A549 (cell line): Measurements from ENCODE around the gene GPD1. TPM values are rescaled to one million over a fixed set of nuclear protein-coding genes. Genes with fewer than 3 reads are reported as not detected.
A peak's percentile ranks its signal among the peaks of the same experiment; 100 is the strongest.

Source experiments
- ATAC-seq, 2 experiments: fragments of 200-7000 bp in 1 of 2; fragments of >200 bp in 1 of 2; cut with Nextera tagmentation in 1 of 2; cut with Tn5 transposase in 1 of 2; 3 replicates each; pipeline versions ENCODE4 v1.8.0 to v1.9.1; 2018 to 2020; ENCODE audit warnings: mild to moderate bottlenecking in 1 of 2, moderate library complexity in 1 of 2
- CTCF ChIA-PET: fragments of 300-600 bp; sonication (Branson Sonifier 250); formaldehyde crosslinking; extraction: SDS; loops from one replicate; lab custom pipeline; 2021; ENCODE audit warnings: antibody characterized with exemption, inconsistent platforms; lab: Yijun Ruan, JAX
- POLR2A ChIA-PET: fragments of 350-600 bp; formaldehyde crosslinking; extraction: SDS; loops from one replicate; lab custom pipeline; 2021; ENCODE audit warnings: antibody characterized with exemption, inconsistent platforms; lab: Yijun Ruan, JAX
- DNase-seq, 2 experiments: peaks; one replicate each; pipeline versions ENCODE4 v3.0.0 to v3.0.0-alpha.2; 2011 to 2016; ENCODE audit warnings: low read depth in 1 of 2, low spot score in 1 of 2
- FAIRE-seq: peaks from 2 replicates; lab custom pipeline; 2011; peaks lifted over from hg19 to GRCh38; lab: Jason Lieb, UNC
- H3K27ac ChIP-seq, 2 experiments: fragments of >200 bp; sonication (Bioruptor Twin); formaldehyde crosslinking; 3 replicates each; pipeline ENCODE4 v1.5.1; 2016 to 2017
- H3K4me1 ChIP-seq: fragments of >200 bp; sonication (Bioruptor Twin); formaldehyde crosslinking; 3 replicates; pipeline ENCODE4 v1.6.1; 2016
- H3K4me2 ChIP-seq: fragments of >200 bp; sonication (Bioruptor Twin); formaldehyde crosslinking; 3 replicates; pipeline ENCODE4 v1.6.1; 2016
- H3K4me3 ChIP-seq: fragments of >200 bp; sonication (Bioruptor Twin); formaldehyde crosslinking; 3 replicates; pipeline ENCODE4 v1.5.1; 2016
- H3K9me3 ChIP-seq: fragments of >200 bp; sonication (Bioruptor Twin); formaldehyde crosslinking; 3 replicates; pipeline ENCODE4 v1.6.1; 2016
- BCL3 ChIP-seq: fragments of >200 bp; sonication (Bioruptor Twin); formaldehyde crosslinking; IDR thresholded peaks from 3 replicates; pipeline ENCODE4 v1.6.1; 2016
- BHLHE40 ChIP-seq: IDR thresholded peaks from 2 replicates; pipeline ENCODE4 v1.6.1; 2012; ENCODE audit warnings: low read depth, low read length, inconsistent platforms
- CBX2 ChIP-seq: fragments of 200-600 bp; sonication (generic); IDR thresholded peaks from 2 replicates; pipeline ENCODE4 v1.6.1; 2016; ENCODE audit warnings: low read depth, mild to moderate bottlenecking, borderline replicate concordance
- CBX8 ChIP-seq: fragments of 200-600 bp; sonication (generic); IDR thresholded peaks from 2 replicates; pipeline ENCODE4 v1.6.1; 2016
- CEBPB ChIP-seq, 2 experiments: fragments of >200 bp in 1 of 2; sonication (Bioruptor Twin) in 1 of 2; formaldehyde crosslinking in 1 of 2; IDR thresholded peaks; 2 replicates each; pipeline ENCODE4 v1.6.1; 2012 to 2016
- CHD2 ChIP-seq: fragments of 150-350 bp; IDR thresholded peaks from 2 replicates; pipeline ENCODE4 v1.6.1; 2014; ENCODE audit warnings: low read length; ENCODE audit not compliant: partially characterized antibody
- FOSB ChIP-seq: fragments of 250-450 bp; sonication (Bioruptor Pico); IDR thresholded peaks from 2 replicates; pipeline ENCODE4 v1.5.0; 2020; ENCODE audit warnings: mild to moderate bottlenecking, moderate library complexity
- FOXS1 ChIP-seq: fragments of 250-450 bp; sonication (Bioruptor Pico); IDR thresholded peaks from 2 replicates; pipeline ENCODE4 v1.5.0; 2020; ENCODE audit warnings: mild to moderate bottlenecking, moderate library complexity
- GATA3 ChIP-seq: IDR thresholded peaks from 2 replicates; pipeline ENCODE4 v1.6.1; 2012; ENCODE audit warnings: borderline replicate concordance
- HMGXB4 ChIP-seq: fragments of 250-450 bp; sonication (Bioruptor Pico); IDR thresholded peaks from 2 replicates; pipeline ENCODE4 v1.5.0; 2021; ENCODE audit warnings: mild to moderate bottlenecking, moderate library complexity, borderline replicate concordance
- MAZ ChIP-seq: fragments of 150-350 bp; IDR thresholded peaks from 2 replicates; pipeline ENCODE4 v1.6.1; 2014; ENCODE audit warnings: antibody characterized with exemption, low read depth, low read length, borderline replicate concordance
- MYC ChIP-seq: IDR thresholded peaks from 2 replicates; pipeline ENCODE4 v1.6.1; 2012; ENCODE audit warnings: mild to moderate bottlenecking, inconsistent platforms, low read length, improper control_type of control experiment, borderline replicate concordance
- PHF8 ChIP-seq: fragments of 200-600 bp; sonication (generic); IDR thresholded peaks from 2 replicates; pipeline ENCODE4 v1.6.1; 2016; ENCODE audit warnings: low read depth, mild to moderate bottlenecking, antibody characterized with exemption, moderate library complexity, borderline replicate concordance
- RAD21 ChIP-seq, 2 experiments: fragments of >200 bp in 1 of 2; sonication (Bioruptor Twin) in 1 of 2; formaldehyde crosslinking in 1 of 2; IDR thresholded peaks in 1 of 2; conservative IDR thresholded peaks in 1 of 2; 2 replicates in 1 of 2; 3 replicates in 1 of 2; pipeline ENCODE4 v1.6.1; 2012 to 2018; ENCODE audit warnings: inconsistent platforms in 1 of 2
- RARB ChIP-seq: fragments of 250-450 bp; sonication (Bioruptor Pico); IDR thresholded peaks from 2 replicates; pipeline ENCODE4 v1.8.0; 2021; ENCODE audit warnings: mild to moderate bottlenecking, moderate library complexity
- RCOR1 ChIP-seq: fragments of 150-350 bp; IDR thresholded peaks from 2 replicates; pipeline ENCODE4 v1.6.1; 2014; ENCODE audit warnings: antibody characterized with exemption, low read length, low read depth
- RFX5 ChIP-seq: fragments of 450-650 bp; IDR thresholded peaks from 2 replicates; pipeline ENCODE4 v1.7.1; 2014; ENCODE audit warnings: antibody characterized with exemption, mild to moderate bottlenecking, moderate library complexity
- SREBF2 ChIP-seq: fragments of 450-650 bp; IDR thresholded peaks from 2 replicates; pipeline ENCODE4 v1.6.1; 2014; ENCODE audit warnings: mild to moderate bottlenecking, moderate library complexity
- ZC3H11A ChIP-seq: fragments of 450-650 bp; IDR thresholded peaks from 2 replicates; pipeline ENCODE4 v1.6.1; 2014; ENCODE audit warnings: antibody characterized with exemption, mild to moderate bottlenecking
- ZFP36 ChIP-seq: fragments of 450-650 bp; IDR thresholded peaks from 2 replicates; pipeline ENCODE4 v1.6.1; 2014; ENCODE audit warnings: borderline replicate concordance; ENCODE audit not compliant: partially characterized antibody
- WGBS: methylation state at CpG from one replicate; pipeline ENCODE4 v1.1.6; 2017; ENCODE audit errors: missing lambda C conversion rate; 5-methylcytosine and 5-hydroxymethylcytosine counted together
- polyA plus RNA-seq, 4 experiments: library from polyadenylated mRNA; depleted of rRNA in 3 of 4; stranded (reverse); fragments of >200 nt; fragmentation: RNase III in 1 of 4; extraction: RNeasy Plus Mini Kit Qiagen cat#74134 plus additional on column Dnase treatment in 1 of 4; gene quantifications; 2 replicates in 3 of 4; 3 replicates in 1 of 4; pipeline ENCODE4 v1.2.3, GENCODE V29; 2011 to 2017

The GPD1 gene
- polyA plus RNA-seq, 2 of the 4 experiments (the other 2 are of a cell fraction) = 0.10 to 0.44 TPM

- peak overlapping the region; percentile 27 to 84; a peak in 5 of 6 replicates for H3K27ac ChIP-seq
- FAIRE-seq (no peak), DNase-seq (no peak), ATAC-seq (no peak)
- WGBS = 86% methylated on average over 3 of the region's 3 CpGs
- no peak for TF ChIP-seq MAZ
- no peak for TF ChIP-seq RCOR1
- TF ChIP-seq CBX8 = no peak
- TF ChIP-seq FOXS1 (CRISPR knock-in tag) = no peak
- no peak for TF ChIP-seq PHF8
- TF ChIP-seq BCL3 = no peak
- TF ChIP-seq FOSB (CRISPR knock-in tag) = no peak
- no peak for TF ChIP-seq MYC
- no peak for TF ChIP-seq ZC3H11A
- no peak for TF ChIP-seq ZFP36
- H3K4me2 ChIP-seq = no peak overlapping the region; the same call in 2 of the 3 replicates
- ChIA-PET POLR2A (interaction anchor here (4.3 kb wide), 1 partner anchor 24 kb away, joined by 45 read pairs; the partner anchor contains the start of gene SMARCD1), CTCF (interaction anchor here (1.0 to 17.7 kb wide), 12 partner anchors 9 to 298 kb away, joined by 3 to 309 read pairs (median 23); partner anchors contain the start of genes CERS5, GPD1 and SMARCD1)
- H3K9me3 ChIP-seq = no peaks in the 10 kb centered on the region
- peaks cover 29% of the 10 kb centered on the region for H3K4me1 ChIP-seq
- no peak overlapping the region for H3K4me3 ChIP-seq
These were observed 5.5 kb downstream of the GPD1 start for GRCh38 chr12:50109319-50109718.

GRCh38 chr12:50110127-50110761, 6.4 kb downstream of the GPD1 start:
- DNase-seq = peak in 1 of 2 experiments; percentile 49
- peak overlapping the region; percentile 81 for H3K4me2 ChIP-seq
- 38% methylated on average over 8 of the region's 8 CpGs for WGBS

More at GRCh38 chr12:50110127-50110761, 6.4 kb downstream of the GPD1 start:
- H3K27ac ChIP-seq = peak overlapping the region; percentile 74 to 84
- H3K9me3 ChIP-seq = no peaks in the 10 kb centered on the region
- 0 out of 3 replicates have a peak overlapping the region, but pooled peaks have one; percentile 5 for H3K4me3 ChIP-seq
- ChIA-PET CTCF (interaction anchor here (0.5 to 17.7 kb wide), 19 partner anchors 8 to 244 kb away, joined by 3 to 309 read pairs (median 10); partner anchors contain the start of genes CERS5, GPD1 and SMARCD1), POLR2A (interaction anchor here (2.9 to 4.3 kb wide), 3 partner anchors 22 to 57 kb away, joined by 7 to 45 read pairs (median 39); partner anchors contain the start of genes CERS5 and SMARCD1)
- H3K4me1 ChIP-seq = peaks cover 29% of the 10 kb centered on the region
- ATAC-seq = no peak
- TF ChIP-seq MYC (no peak), RAD21 (conservative IDR thresholded peaks at IDR 0.05 in 1 of 2, IDR thresholded peaks at IDR 0.05 in 1 of 2) (no peak), SREBF2 (no peak), RARB (CRISPR knock-in tag) (no peak), BCL3 (no peak), CHD2 (no peak), CBX2 (no peak), HMGXB4 (no peak), CEBPB (IDR thresholded peaks at IDR 0.05) (no peak), GATA3 (no peak), BHLHE40 (no peak), RFX5 (no peak)
- TF ChIP-seq, all 56 proteins: peak for 0
- no peak for FAIRE-seq
